ENCODE data around the gene YPEL1.

Gene YPEL1

GRCh38 chr22:21735200-21736083, at the start of gene YPEL1:
TSS of gene YPEL1 (minus strand) at chr22:21735794. CDS start at chr22:21710744, 25,050 bp downstream.
- peak within 1 kb of the TSS; percentile 83 to 96 (median 95) for H3K27ac Mint-ChIP-seq
- no peak for TF ChIP-seq CTCF (IDR thresholded peaks at IDR 0.05; ENCODE audit: unreplicated experiment in 3 of 3)
- H3K27me3 Mint-ChIP-seq (ENCODE audit: low read depth), result peaks cover 3% of the 10 kb centered on the region
- H3K9me3 Mint-ChIP-seq, result no peaks in the 10 kb centered on the region
- H3K4me1 Mint-ChIP-seq, result peaks cover 14% of the 10 kb centered on the region
- H3K36me3 Mint-ChIP-seq (ENCODE audit: low read depth), result peaks cover 13% of the 10 kb centered on the region
- H3K4me3 Mint-ChIP-seq, result peak within 1 kb of the TSS; percentile 95 to 99 (median 96)

- Mint-ChIP-seq H3K27ac (no peak overlapping the region), H3K9me3 (no peaks in the 10 kb centered on the region), H3K4me1 (peaks cover 10% of the 10 kb centered on the region), H3K36me3 (ENCODE audit: low read depth) (peaks cover 49% of the 10 kb centered on the region), H3K27me3 (ENCODE audit: low read depth) (no peaks in the 10 kb centered on the region), H3K4me3 (no peak overlapping the region)
- no peak for TF ChIP-seq CTCF (IDR thresholded peaks at IDR 0.05; ENCODE audit: unreplicated experiment in 3 of 3)
Measured at GRCh38 chr22:21780259-21780658, 44.7 kb upstream of the YPEL1 start.

- H3K9me3 Mint-ChIP-seq, result no peaks in the 10 kb centered on the region
- H3K4me1 Mint-ChIP-seq, result peaks cover 19% of the 10 kb centered on the region
- no peak overlapping the region for H3K4me3 Mint-ChIP-seq
- H3K27ac Mint-ChIP-seq, result peak overlapping the region in 1 of 3 experiments; percentile 26
- H3K36me3 Mint-ChIP-seq (ENCODE audit: low read depth), result peaks cover 45% of the 10 kb centered on the region
- H3K27me3 Mint-ChIP-seq (ENCODE audit: low read depth), result no peaks in the 10 kb centered on the region
- TF ChIP-seq CTCF (IDR thresholded peaks at IDR 0.05; ENCODE audit: unreplicated experiment in 3 of 3), result no peak
Measured at GRCh38 chr22:21779444-21779843, 43.9 kb upstream of the YPEL1 start.

GRCh38 chr22:21778705-21779363, 43.2 kb upstream of the YPEL1 start:
- no peaks in the 10 kb centered on the region for H3K9me3 Mint-ChIP-seq
- peaks cover 19% of the 10 kb centered on the region for H3K4me1 Mint-ChIP-seq
- no peak for TF ChIP-seq CTCF (IDR thresholded peaks at IDR 0.05; ENCODE audit: unreplicated experiment in 3 of 3)
- H3K27ac Mint-ChIP-seq, result peak overlapping the region in 1 of 3 experiments; percentile 26
- H3K36me3 Mint-ChIP-seq (ENCODE audit: low read depth), result peaks cover 44% of the 10 kb centered on the region
- H3K4me3 Mint-ChIP-seq, result no peak overlapping the region
- no peaks in the 10 kb centered on the region for H3K27me3 Mint-ChIP-seq (ENCODE audit: low read depth)

GRCh38 chr22:21771631-21771976, 36.0 kb upstream of the YPEL1 start:
- peaks cover 77% of the 10 kb centered on the region for H3K36me3 Mint-ChIP-seq (ENCODE audit: low read depth)
- H3K9me3 Mint-ChIP-seq, result no peaks in the 10 kb centered on the region
- peaks cover 18% of the 10 kb centered on the region for H3K4me1 Mint-ChIP-seq
- no peak overlapping the region for H3K4me3 Mint-ChIP-seq
- no peaks in the 10 kb centered on the region for H3K27me3 Mint-ChIP-seq (ENCODE audit: low read depth)
- no peak overlapping the region for H3K27ac Mint-ChIP-seq
- no peak for TF ChIP-seq CTCF (IDR thresholded peaks at IDR 0.05; ENCODE audit: unreplicated experiment in 3 of 3)

Measured in nephron (organoid).